IPS DF 19.7 (cell line): ENCODE measurements around the gene PHLDB1.
"Not testable (repeated sequence)": the region's sequence is repeated elsewhere in the genome, so short reads cannot be mapped to it uniquely, and the experiment has no call there.

Source experiments
- DNase-seq: peaks from one replicate; pipeline ENCODE4 v3.0.0-alpha.2; 2013; ENCODE audit warnings: low read depth, low spot score

Gene PHLDB1

GRCh38 chr11:118658429-118659313, 51.3 kb downstream of the PHLDB1 start:
- DNase-seq, result no peak

- DNase-seq, result peak; percentile 48
Observed at GRCh38 chr11:118659314-118659952, 52.0 kb downstream of the PHLDB1 start.

GRCh38 chr11:118659953-118660680, 52.7 kb downstream of the PHLDB1 start:
- DNase-seq, result no peak

- no peak for DNase-seq
Observed at GRCh38 chr11:118660681-118661424, 53.4 kb downstream of the PHLDB1 start.

- no peak for DNase-seq
Observed at GRCh38 chr11:118661425-118662301, 54.2 kb downstream of the PHLDB1 start.

- no peak for DNase-seq
Observed at GRCh38 chr11:118662401-118663271, 55.2 kb downstream of the PHLDB1 start.

- DNase-seq, result no peak
Observed at GRCh38 chr11:118663381-118663780, 56.0 kb downstream of the PHLDB1 start.

- no peak for DNase-seq
Observed at GRCh38 chr11:118663902-118664301, 56.5 kb downstream of the PHLDB1 start.

GRCh38 chr11:118666371-118666770, 59.0 kb downstream of the PHLDB1 start:
- no peak for DNase-seq

GRCh38 chr11:118670063-118670462, 62.6 kb downstream of the PHLDB1 start:
- no peak for DNase-seq

GRCh38 chr11:118671254-118671653, 63.8 kb downstream of the PHLDB1 start:
- no peak for DNase-seq

- no peak for DNase-seq
Observed at GRCh38 chr11:118672846-118673245, 65.4 kb downstream of the PHLDB1 start.

GRCh38 chr11:118673361-118674081, 66.1 kb downstream of the PHLDB1 start:
- DNase-seq, result no peak

- DNase-seq, result no peak
Observed at GRCh38 chr11:118674082-118674435, 66.6 kb downstream of the PHLDB1 start.

- DNase-seq, result no peak
Observed at GRCh38 chr11:118677977-118678376, 70.6 kb downstream of the PHLDB1 start.

- not testable (repeated sequence) for DNase-seq
Observed at GRCh38 chr11:118678908-118679307, 71.5 kb downstream of the PHLDB1 start.

GRCh38 chr11:118679483-118679882, 72.1 kb downstream of the PHLDB1 start, which contains the start of gene TREH:
Gene TREH, minus strand, starts transcription at chr11:118679650. Its CDS starts 23 bp downstream, at chr11:118679627.
- no peak for DNase-seq

GRCh38 chr11:118682372-118682771, 75.0 kb downstream of the PHLDB1 start:
- no peak for DNase-seq

GRCh38 chr11:118682939-118683338, 75.5 kb downstream of the PHLDB1 start:
- not testable (repeated sequence) for DNase-seq
